GM18868 (cell line): ENCODE measurements around the gene FGD5.

Experiments used
- ATAC-seq: cut with Tn5 transposase; IDR thresholded peaks from one replicate; pipeline ENCODE4 v1.9.1; 2021; ENCODE audit warnings: mild to moderate bottlenecking, moderate library complexity; ENCODE audit not compliant: unreplicated experiment

FGD5 gene

GRCh38 chr3:14921811-14922705 lies 103.3 kb downstream of the FGD5 start:
- no peak for ATAC-seq

DNA sequence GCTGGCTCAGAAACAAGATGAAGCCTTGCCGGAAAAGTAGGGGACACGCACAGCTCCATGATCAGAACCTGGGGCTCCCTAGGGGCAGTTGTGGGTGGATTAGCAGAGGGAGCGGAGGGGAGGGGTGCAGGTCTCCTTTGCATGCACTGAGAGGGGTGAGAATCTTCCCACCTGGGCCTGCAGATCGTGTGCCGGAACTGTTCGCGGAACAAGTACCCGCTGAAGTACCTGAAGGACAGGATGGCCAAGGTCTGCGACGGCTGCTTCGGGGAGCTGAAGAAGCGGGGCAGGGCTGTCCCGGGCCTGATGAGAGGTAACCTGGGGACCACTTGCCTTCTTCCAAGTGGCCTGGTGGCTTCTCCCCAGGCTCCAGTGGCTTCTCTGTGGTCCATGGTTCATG lies 104.1 kb downstream of the FGD5 start:
- no peak for ATAC-seq

- ATAC-seq, result no peak
Observed at GRCh38 chr3:14923476-14923875, 104.7 kb downstream of the FGD5 start.

DNA sequence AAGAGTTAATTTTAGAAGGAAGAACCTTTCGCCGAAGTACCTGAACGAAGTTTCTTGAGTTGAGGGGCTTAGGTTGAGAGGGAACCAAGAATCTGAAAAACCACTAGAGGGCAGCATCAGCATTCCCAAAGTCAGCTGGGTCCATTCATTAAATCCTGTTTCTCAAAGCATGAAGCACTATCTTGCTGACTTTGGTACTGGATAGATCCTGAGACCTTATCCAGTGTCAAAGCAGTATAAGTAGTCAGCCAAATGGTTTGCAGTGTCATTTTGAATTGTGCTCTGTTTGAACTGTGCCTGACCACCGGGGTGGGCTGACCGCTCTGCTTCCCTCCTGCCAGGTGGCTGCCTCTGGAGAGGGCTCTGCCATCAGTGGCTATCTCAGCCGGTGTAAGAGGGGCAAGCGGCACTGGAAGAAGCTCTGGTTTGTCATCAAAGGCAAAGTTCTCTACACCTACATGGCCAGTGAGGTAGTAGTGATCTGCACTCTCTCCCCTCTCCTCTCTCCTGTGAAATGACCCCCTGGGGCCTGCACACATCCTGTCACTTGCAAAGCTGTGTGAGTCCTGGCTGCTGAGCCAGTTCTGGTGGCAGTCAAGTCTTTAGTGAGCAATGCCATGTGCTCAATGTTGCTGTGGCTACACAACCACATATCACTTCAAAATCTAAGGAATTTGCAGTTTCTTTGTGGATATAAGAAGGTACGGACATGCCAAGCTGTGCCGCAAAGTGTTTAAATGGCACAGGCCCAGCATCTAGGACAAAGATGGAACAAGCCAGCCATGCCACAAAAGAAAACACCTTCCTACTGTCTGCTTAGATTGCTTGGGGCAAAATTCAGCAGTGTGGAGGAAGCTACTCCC lies 107.2 kb downstream of the FGD5 start:
- ATAC-seq, result no peak

- ATAC-seq, result no peak
Observed at GRCh38 chr3:14926592-14926991, 107.8 kb downstream of the FGD5 start.

DNA sequence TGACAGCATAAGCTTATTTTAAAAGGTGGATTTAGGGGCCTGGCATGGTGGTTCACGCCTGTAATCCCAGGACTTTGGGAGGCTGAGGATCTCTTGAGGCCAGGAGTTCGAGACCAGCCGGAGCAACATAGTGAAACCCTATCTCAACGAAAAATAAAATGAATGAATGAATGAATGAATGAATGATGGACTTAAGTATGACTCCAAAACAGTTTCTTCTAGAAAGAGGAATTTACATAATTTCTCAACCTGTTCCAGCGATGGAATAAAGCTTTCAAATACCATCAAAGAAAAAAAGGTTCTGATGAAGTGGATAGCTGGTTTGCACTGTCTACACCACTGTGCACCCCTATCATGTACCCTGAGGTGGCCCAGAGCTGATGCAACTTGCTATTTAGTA lies 108.5 kb downstream of the FGD5 start:
- ATAC-seq, result no peak

DNA sequence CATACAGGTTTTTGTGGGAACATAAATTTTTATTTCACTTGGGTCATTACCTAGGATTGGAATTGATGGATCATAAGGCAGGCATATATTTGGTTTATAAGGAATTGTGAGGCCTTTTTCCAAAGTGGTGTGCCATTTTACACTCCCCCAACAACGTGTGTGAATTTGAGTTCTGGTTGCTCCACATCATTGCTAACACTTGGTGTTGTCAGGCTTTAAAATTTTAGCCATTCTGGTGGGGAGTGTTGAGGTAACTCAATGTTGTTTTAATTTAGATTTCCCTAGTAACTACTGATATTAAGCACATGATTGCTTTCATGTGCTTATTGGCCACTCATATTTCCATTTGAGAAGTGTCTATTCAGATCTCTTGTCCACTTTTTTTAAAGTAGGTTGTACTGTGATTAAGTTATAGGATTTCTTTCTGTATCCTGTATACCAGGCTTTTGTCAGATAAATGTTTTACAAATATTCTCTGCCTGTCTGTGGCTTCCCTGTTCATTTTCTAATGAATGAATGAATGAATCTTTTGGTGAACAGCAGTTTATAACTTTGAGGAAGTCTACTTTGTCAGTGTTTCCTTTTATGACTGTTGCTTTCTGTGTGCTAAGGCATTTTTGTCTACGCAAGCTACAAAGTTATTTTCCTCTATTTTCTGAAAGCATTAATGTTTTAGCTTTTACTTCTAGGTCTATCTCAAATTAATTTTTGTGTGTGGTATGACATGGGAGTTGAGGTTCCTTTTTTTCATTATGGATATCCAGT lies 110.7 kb downstream of the FGD5 start:
- ATAC-seq, result no peak

- ATAC-seq, result no peak
Observed at GRCh38 chr3:14933820-14934425, 115.2 kb downstream of the FGD5 start.

DNA sequence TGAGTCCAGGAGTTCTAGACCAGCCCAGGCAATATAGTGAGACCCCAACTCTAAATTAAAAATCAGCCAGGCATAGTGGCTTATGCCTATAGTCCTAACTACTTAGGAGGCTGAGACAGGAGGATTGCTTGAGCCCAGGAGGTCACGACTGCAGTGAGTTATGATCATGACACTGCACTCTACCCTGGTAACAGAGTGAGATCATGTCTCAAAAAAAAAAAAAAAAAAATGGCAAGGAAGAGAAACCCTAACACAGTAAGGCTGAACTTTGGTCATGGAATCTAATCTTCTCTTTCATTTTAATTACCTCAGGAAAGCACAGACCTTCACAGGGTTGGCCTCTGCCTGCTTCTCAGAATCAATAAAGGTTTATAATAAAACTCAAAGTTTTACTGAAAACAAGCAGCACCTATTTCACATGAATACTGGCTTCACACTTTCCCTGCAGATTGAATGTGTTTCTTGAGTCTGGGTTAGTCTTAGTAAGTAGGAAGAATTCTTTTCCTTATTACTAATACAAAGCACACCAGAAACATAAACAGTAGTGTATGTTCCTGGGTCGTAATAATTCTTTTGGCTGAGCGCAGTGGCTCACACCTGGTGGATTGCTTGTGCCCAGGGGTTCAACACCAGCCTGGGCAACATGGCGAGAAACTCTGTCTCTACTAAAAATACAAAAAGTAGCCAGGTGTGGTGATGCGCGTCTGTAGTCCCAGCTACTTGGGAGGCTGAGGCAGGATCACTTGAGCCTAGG lies 117.0 kb downstream of the FGD5 start:
- no peak for ATAC-seq

DNA sequence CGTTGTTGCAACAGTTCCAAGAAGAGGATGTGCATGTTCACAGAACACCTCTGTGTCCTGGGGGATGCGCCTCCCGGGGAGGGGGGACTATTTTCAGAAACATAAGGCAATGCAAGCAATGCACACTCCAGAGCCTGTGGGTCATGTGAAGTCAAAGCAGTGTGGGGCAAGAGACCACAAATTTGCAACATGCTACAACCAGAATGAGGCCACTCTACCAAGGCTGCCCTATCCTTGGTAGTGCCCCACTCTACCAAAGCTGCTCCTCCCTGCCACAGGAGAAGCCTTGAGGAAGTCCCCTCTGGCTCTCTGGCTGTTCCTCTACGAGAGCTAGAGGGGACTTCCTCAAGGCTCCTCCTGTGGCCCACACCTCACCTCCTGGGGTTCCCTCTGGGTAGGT lies 120.2 kb downstream of the FGD5 start:
- ATAC-seq, result no peak

- ATAC-seq, result no peak
Observed at GRCh38 chr3:14941871-14942270, 123.1 kb downstream of the FGD5 start.

DNA sequence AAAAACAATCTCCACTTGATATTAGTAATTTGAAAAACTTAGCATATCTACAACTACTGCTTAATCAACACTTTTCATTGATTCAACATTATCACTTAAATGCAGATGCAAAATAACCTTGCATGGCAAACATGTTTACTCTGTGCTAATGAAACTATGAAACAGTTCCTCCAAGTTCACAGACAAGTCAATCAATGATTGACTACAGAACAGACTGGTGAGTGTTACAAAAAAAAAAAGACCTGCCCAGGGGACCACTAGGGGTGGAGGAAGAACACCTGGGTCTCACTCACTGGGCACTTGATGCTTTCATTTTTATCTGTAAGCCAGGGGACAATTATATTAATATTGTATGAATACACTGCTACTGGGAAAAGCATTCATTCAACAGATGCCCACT lies 124.3 kb downstream of the FGD5 start:
- ATAC-seq, result no peak

DNA sequence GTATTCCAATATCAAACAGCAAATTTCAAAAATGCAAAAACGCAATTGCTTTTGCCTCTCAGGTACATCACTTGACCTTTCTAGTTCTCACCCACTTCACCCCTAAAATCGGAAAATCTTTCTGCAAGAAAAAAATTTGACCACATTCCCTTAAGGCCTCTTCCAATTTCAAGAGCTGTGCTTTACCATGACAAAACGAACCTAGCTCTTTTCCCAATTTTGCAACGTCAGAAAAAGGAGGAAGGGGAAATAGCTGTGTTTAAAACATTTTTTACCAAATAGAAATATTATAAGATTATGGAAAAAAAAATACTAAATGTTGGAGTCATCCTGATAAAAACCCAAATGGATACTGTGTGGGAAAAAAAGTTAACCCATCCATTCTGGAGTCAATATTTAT lies 127.5 kb downstream of the FGD5 start:
- no peak for ATAC-seq

- no peak for ATAC-seq
Observed at GRCh38 chr3:14946739-14947099, 128.0 kb downstream of the FGD5 start.

- peak; percentile 56 for ATAC-seq
Observed at GRCh38 chr3:14947100-14947885, 128.5 kb downstream of the FGD5 start, which contains the start of gene NR2C2. Gene NR2C2, plus strand, starts transcription at chr3:14947583. Its CDS starts 56,332 bp downstream, at chr3:15003915.

DNA sequence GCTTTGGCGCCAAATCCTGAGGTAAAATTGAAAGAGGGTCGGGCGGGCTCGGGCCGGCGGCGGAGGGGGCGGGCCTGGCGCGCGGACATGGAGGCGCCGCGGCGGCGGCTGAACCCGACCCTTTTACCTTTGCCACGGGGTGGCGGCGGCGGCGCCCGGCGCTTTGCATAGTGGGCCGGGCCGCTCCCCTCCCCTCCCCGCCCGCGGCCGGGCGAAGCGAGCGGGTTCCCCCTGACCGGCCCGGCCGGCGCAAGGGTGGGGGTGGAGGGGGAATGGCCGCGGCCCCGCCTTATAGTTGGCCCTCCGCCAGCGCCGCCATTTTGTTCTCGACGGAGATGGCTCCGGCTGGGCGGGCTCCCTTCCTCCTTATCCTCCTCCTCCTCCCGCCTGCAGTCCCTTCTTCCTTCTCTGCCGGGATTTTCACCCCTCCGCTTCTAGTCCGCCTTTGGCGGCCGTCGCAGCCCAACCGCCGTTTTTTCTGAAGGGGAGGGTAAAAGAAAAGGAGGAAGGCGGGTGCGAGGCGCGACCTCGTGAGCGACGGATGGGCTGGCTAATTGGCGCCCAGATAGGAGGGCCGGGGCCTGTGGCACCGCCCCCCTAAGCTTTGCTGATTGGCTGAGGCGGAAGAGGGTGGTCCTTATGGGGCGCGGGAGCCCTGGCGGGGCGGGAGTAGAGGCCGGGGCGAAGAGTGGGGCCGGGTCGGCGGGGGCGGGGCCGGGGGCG lies 129.3 kb downstream of the FGD5 start:
- peak; percentile 89 for ATAC-seq

- ATAC-seq, result no peak
Observed at GRCh38 chr3:14948609-14949038, 129.9 kb downstream of the FGD5 start.

GRCh38 chr3:14949126-14949525 lies 130.4 kb downstream of the FGD5 start:
- ATAC-seq, result no peak

DNA sequence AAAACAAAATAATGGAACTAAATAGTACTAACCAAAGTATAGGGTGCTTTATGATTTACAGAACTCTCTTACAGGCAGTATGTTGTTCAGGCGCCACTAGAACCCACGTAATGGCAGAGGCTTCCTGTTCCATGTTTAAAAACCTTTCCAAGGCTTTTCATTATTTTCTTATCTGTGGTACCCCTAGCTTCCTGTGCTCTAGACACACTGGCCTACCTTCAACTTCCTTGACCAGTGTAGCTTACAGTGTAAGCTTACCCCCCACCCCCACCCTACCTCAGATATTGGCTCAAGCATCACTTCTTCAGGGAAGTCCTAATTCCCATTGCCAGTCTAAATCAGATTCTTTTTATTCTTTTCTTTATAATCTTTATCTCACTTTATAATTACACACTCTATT lies 131.5 kb downstream of the FGD5 start:
- ATAC-seq, result no peak
